CD4-positive, alpha-beta T cell treated with Interleukin-15 for 4 hours (primary cell): ENCODE data around the gene MTHFD1L.

Source experiments
- DNase-seq: peaks from one replicate; pipeline ENCODE4 v3.0.0-alpha.2; 2020; ENCODE audit warnings: low spot score

MTHFD1L gene

DNA sequence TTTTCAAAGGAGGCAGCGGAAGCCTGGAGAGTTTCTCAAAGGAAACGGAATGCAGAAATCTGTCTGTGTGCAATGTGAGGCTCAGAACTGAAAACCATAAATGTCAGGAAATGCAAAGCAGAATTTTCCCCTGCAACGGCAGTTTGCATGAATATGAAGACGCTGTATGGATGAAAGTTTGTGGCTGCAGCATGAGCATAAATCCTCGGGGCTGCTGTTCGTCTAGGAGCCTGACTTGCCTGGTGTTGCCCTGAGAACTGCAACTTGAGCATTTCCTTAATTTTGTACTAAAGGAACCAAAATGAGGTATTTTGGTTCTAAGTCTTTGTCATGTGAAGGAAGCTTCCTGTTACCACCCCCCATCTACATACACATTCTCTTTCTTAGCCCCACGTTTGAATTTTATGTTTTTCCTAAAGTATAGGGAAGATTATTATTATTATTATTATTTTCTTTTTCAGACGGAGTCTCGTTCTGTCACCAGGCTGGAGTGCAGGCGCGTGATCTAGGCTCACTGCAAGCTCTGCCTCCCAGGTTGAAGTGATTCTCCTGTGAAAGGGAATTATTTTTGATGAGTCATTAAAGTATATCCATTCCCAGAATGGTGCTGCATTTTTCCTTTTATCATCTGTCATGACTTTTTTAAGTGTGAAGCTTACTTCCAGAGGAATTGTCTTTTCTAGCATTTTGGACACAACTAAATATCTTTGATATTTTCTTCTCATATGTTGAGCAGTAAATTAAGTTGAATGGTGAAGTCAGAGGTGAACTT, 33.1 kb downstream of the MTHFD1L start:
- DNase-seq = no peak

DNA sequence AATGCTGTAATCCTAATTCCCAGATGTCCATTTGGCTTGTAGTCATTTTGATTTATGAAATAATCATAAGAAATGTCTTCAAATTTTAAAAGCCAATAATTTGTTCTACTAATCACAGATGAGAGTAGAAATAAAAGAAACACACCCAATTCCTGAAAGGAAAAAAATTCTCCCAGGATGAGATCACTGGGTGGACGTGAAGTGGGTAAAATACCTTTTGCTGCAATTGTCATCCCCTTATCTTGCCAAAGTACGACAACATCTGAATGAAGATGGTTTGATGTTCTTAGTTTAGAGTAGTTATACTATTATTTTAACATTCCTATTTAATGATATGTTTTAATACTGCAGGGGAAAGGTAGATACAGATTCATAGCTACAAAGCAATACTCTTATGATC, 33.7 kb downstream of the MTHFD1L start:
- no peak for DNase-seq

DNA sequence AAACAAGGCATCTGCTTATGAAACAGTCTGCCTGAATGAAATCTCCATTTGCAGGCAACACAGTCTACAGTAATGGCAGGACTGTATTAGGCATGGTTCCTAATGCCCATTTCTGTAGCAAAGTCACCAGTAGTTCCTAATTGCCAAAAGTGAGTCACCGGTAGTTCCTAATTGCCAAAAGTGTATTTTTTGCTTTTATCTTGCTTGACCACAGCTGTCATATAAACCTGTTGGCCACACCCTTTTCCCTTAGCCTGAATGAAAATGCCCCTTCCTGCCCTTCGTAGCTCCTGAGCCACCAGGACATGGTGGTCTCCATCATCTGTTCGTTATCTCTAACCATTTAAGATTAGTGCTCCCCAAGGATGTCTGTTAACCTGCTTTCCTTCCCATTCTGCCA, 34.5 kb downstream of the MTHFD1L start:
- DNase-seq = no peak

DNA sequence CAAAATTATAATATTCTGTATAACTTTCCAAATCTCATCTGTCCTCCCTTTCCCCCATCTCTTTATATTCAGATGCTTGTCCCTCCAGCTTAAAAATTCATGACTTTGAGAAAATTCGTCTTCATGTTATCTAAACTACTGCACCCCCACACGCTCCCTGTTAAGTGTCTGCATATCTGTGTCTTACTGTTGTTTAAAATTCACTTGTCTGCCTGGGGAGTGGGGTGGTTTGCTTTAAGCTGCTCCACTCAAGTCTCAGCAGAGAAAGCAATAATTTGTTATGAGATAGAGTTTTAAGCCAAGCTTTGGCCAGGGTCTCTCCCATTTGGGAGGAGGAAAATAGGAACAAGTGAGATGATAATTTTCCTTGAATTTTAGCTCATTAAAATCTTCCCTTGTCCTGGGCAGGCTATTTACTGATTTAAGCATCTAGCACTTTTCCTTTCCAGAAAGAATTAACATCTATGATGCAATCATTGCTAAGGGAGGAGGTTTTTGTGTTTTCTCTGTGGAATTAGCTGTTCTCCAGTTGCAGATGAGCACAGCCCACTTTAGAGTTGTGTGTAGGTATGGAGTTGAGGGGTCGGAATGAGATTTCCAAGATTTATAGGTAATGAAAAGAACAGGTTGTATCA, 36.8 kb downstream of the MTHFD1L start:
- DNase-seq = no peak

DNA sequence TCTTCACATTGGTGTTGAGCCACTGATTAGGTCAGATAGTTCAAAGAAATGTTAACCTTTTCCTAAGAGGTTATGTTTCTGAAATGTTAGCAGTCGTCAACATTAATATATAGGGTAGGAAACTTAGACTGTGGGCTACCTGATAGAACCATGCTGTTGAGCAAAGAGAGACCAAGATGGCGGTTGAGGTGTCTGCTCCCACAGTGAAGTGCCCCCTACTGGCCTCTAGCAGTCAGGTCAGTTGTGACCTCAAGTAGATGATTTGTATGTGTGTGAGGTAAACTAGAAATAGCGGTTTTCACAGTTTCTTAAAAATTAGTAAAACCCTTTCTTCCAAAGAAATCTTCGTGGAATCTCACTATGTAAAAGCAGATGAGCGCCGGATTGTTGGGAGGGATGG, 40.3 kb downstream of the MTHFD1L start:
- no peak for DNase-seq

DNA sequence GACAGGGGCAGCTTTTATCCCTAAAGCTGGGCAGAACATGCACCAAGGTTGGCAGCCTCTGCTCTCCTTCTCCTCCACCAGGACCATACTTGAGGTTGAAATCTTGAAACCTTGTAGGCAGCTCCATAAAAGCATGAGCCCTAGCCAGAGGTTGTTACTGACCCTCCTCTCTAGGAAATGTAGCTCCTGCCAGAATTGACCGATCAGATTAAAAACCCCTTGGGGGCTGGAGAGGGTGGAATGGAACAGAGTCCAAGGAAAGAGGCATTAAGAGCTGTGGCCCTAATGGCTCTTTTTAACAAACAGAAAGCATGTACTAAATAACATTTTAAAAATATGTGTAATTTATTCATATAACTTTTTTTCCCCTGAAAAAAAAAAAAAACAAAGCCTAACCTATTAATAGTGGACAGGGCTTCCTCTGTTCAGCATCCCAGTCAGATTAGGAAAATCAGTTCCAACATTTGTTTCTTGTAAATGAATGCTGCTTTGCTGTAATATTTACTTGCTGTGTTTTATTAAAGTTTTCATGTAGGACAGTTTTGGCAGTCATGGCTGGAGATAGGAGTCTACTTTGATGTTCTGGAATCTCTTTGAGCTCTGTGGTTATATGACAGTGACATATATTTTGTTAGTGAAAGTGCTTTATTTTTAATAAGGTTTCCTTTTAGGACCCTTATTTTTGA, 41.3 kb downstream of the MTHFD1L start:
- no peak for DNase-seq

DNA sequence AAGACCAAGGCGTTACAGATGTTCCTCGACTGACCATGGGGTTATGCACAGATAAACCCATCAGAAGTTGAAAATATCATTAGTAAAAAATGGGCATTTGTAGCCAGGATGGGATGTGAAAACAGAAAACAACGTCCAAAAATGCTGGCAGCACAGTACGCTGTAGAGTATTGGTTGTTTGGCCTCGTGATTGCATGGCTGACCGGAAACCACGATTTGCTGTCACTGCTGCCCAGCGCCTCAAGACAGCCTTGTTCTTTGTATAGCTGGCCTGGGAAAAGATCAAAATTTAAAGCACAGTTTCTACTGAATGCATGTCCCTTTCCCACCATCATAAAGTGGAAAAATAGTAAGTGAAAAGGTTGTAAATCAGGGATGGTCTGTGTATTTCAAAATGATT, 41.9 kb downstream of the MTHFD1L start:
- DNase-seq = no peak

DNA sequence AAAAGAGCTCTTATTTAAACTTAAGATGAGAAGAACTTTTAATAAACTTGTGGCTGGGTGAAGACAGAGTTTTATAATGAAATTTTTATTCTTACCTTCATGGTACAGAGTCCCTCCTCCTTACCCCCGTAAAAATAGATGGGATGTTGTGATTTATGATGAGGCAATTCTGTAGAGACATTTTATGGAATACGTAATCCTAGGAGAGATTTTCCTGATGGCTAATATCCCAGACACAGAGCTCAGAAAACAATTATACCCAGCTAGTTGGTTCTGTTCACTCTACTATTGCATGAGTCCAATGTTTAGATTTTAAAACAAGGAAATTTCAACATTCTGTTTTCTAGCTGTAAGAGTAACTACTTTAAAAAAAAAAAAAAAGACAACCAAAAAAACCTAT, 43.4 kb downstream of the MTHFD1L start:
- no peak for DNase-seq

DNA sequence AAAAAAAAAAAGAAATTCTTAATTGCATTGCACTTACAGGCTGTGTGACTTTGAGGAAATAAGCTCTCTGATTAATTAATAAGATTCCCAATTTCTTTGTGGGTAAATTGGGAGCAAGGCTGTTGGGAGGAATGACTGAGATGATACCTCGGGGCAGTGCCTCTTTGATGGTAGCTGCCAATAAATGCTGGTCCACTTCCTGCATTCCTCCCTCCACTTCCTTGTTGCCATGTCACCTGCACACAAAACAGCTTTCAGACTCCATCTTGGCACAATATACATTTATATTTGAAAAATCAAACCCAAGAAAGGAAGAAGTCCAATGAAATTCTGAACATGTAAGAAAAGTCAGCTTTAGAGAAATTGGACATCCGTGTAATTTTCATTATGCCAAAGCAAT, 45.1 kb downstream of the MTHFD1L start:
- DNase-seq = no peak

DNA sequence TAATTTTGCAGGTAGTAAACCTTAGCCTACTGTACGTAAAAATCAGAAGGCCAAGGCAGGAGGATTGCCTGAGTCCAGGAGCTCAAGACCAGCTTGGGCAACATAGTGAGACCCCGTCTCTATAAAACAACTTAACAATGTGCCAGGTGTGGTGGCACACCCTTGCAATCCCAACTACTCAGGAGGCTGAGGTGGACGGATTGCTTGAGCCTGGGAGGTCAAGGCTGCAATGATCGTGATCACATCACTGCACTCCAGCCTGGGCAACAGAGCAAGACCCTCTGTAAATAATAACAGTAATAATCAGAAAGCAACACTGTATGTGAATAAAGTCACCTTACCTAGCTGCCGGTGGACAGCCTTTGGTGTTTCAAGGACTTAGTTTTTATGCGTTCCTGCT, 48.9 kb downstream of the MTHFD1L start:
- no peak for DNase-seq

DNA sequence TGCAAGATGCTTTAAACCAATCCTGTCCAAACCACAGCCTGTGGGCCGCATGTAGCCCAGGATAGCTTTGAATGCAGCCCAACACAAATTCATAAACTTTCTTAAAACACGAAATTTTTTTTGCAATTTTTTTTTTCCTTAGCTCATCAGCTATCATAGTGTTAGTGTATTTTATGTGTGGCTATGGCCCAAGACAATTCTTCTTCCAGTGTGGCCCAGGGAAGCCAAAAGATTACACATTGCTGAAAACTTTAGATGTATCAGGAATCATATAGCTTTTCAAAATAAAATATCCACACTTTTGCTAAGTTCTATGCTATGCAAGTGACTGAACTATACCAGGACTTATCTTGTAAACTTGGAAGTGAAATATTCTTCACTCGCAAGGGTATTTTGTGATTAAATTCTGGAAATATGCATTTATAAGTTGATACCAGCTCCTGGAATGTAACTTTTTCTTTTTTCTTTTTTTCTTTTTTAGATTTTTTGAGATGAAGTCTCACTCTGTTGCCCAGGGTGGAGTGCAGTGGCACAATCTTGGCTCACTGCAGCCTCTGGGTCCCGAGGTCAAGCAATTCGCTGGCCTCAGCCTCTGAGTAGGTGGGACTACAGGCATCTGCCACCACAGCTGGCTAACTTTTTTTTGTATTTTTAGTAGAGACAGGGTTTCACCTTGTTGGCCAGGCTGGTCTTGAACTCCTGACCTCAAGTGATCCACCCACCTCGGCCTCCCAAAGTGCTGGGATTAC, 49.8 kb downstream of the MTHFD1L start:
- DNase-seq = no peak

DNA sequence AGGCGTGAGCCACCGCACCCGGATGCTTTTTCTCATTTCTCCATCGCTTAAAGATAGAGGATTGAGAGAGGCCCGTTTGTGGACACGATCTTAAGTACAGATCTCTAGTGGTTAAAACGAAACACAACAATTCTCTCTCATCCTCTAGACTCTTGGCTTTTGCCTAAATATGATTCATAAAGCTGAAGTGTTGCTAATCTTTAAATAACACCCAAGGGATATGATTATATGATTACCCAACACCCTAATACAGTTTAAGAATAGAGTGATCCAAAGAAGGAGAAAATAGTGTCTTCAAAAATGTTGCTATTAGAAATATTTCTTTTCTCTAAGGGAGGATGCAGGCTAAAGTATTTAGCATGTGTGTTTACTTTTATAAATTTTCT, 50.4 kb downstream of the MTHFD1L start:
- no peak for DNase-seq

DNA sequence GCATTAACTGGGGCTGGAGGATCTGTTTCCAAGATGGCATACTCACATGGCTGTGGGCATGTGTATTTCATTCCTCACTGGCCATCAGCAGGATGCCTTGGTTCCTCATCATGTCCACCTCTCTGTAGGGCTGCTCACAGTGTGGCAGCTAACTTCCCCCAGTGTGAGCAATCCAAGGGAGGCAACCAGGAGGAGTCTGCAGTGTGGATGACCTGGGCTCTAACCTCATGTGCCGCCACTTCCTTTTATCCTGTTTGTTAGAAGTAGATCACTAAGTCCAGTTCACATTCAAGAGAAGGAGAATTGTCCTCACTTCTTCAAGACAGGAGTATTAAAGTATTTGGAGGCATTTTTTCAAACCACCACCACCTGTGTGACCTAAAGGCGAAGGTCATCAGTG, 54.4 kb downstream of the MTHFD1L start:
- DNase-seq = no peak

DNA sequence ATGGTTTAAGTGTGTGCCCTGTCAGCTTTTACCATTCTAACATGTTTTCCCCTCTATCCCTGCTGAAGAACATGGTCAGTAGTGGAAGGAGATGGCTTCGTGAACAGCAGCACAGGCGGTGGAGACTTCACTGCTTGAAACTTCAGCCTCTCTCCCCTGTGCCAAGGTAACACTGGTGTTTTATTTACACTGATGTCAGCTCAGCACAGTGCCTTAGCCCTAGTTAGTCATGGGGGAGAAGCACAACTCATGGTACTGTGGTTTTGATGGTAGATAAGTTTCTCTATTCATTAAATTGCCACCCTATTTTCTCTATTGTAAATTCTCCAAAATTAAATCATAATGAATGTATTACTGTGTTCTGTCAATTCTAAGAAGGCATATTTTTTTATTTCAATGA, 56.6 kb downstream of the MTHFD1L start:
- DNase-seq = no peak

DNA sequence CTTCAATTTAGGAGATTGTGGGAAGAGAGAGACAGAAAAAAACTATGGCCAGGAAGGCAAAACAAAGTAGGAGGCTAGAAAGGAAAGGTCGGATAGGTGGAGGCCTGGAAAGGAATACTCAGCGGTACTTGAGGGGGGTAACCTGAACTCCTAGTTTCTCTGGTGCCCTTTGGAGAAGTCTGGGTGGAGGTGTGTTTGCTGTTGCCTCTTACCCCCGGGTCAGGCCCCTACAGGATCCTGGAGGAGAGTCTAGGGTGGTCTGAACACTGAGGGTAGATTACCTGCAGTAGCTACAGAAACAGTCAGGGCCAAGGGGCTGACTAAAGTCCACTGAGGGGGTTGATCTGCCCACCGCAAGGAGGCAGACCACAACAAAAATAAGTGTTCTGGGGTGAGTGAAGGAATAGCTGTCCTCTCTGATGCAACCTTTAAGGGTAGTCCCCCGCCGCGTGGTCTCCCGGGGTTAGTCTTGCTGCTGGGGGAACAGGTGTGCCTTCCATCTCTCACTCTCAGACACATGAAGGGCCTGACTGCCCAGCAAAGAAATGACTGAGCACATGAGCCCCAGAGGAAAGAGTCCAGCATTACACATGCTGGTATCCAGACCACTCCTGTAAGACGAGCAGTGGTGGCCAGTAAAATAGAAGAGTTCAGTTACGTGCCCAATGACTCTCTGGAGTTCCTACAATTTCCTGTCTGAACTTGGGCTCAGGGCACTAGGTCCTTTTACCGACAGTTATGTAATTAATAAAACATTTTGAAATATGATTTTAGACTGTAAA, 59.5 kb downstream of the MTHFD1L start:
- DNase-seq = no peak

DNA sequence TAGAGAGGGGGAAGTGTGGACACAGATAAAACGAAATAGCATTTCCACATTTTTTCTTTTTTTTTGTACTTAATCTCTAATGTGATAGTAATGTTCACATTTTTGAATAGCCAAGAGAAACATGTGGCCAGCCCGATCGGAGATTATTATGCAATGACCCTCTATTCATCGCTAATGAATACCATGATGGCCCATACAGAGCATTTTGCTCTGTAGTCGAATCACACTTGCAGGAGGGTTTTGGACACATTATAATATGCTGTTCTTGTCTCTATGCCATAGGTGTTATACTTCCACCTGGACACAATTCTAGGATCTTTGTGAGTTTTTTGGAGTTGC, 60.1 kb downstream of the MTHFD1L start:
- DNase-seq = no peak

DNA sequence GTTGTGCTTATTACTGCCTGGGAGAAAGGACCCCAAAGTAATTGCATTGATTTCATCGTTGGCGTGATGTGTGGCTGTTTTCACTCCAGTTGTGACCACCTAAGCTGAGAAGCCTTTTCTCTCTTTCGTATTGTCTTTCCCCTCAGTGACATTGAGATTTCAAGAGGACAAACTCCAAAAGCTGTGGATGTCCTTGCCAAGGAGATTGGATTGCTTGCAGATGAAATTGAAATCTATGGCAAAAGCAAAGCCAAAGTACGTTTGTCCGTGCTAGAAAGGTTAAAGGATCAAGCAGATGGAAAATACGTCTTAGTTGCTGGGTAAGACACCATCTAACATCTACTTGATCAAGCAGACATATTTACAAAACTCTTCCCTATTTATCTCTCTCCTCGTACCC, 60.5 kb downstream of the MTHFD1L start:
- no peak for DNase-seq

DNA sequence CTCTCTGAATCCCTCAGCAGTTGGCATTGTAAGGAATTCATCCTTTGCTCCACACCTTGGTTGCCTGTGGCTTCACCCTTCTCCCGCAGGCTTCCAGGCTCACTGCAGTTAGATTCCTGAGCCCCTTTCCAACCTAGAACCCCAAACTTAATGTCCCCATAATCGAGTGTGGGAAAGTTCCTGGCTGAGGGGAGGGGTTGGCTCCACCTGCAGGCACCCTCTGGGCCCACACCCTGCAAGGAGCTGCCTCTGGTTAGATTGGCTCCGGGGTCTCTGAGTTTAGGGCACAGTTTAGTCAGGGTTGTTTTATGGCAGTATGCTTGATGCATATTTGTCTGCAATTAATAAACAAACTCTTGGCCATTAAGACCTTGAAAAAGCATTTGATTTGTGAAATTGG, 63.4 kb downstream of the MTHFD1L start:
- no peak for DNase-seq

DNA sequence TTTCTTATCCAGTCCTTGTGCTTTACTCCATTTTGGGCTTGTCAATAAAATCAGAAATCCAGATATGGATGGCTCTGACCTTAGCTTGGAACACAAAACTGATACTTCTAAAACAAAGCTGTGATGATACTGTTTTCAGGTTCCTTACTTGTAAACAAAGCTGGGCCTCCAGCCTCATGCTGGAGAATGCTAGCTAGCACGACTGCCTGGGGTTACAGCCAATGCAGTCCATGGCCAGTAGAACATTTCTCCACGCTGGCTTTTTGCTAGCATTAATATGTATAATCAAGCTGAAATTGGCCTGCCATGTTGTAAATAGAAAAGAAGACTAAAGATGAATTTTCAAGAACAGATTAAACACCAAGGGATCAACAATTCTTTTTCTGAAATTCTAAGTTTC, 63.9 kb downstream of the MTHFD1L start:
- no peak for DNase-seq

DNA sequence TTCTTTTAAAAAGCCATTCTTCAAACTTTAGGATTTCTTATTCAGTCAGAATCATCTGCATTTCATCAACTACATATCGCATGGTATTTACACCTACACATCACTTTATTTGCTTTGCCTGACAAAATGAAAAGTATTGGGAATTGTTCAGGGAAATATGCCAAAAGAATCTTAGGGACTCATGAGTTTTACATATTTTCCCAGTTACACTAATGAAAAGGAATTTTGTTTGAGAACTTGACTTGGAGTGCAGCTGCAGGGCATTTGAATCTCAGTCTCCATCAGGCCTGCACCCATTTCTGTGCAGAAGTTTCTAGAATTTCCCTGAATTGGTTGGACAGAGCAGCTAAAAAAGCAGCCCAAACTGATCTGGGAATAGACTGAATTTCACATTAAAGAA, 65.3 kb downstream of the MTHFD1L start:
- DNase-seq = no peak

DNA sequence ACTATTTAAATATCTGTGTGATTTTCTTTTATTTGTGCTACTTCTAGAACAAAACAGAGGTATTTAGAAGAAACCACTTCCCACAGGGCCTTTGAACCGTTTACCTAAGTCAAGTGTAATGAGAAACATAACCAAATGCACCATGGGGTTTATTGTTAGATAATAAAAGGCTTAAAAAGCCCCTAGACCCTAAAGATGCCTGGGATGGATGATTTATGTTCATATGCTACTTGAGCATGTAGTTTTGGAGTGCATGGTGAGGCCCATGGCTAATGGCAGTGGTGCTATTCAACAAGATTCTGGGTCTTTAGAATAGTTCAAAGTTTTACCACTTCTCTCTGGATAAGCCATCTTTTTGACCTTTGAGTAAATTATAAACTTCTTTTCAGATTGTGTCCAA, 65.9 kb downstream of the MTHFD1L start:
- DNase-seq = no peak

DNA sequence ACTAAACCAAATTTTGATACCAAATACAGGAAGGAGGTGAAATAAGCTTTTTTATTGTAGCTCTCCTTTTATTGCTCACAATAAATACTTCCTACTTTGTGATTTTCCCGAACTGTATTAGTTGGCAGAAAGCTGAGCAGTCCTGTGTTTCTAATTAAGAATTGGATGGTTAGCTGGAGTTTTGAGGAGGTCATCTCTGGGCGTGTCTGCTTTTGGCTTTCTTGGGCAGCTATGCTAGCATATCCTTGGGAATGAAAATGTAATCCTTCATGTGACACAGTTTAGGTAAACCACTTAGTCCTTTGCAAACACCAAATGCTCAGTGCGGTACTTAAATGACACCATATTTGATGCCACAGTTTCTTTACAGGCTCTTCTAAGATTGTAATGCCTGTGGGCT, 67.5 kb downstream of the MTHFD1L start:
- no peak for DNase-seq
